Psoas muscle (tissue), 8 donors: Measurements from ENCODE around the gene DNAH8. TPM values are rescaled to one million over a fixed set of nuclear protein-coding genes. Genes with fewer than 3 reads are reported as not detected.

Experiments used
- ATAC-seq, 4 donors: fragments of 200-7000 bp; cut with Tn5 transposase; one replicate each; pipeline ENCODE4 v1.9.1; 2020; ENCODE audit warnings: moderate library complexity in 3 of 4, mild to moderate bottlenecking in 2 of 4
- DNase-seq, 2 donors: peaks; one replicate each; pipeline ENCODE4 v3.0.0-alpha.2; 2020
- H3K27ac ChIP-seq: fragments of 200-600 bp; one replicate; pipeline ENCODE4 v1.8.0; 2022
- H3K27me3 ChIP-seq, 3 donors: fragments of 200-600 bp in 1 of 3; one replicate each; pipeline versions ENCODE4 v1.6.1 to v1.8.0; 2013 to 2022; ENCODE audit warnings: low read length in 2 of 3, mild to moderate bottlenecking in 2 of 3, moderate library complexity in 1 of 3; ENCODE audit not compliant: insufficient read depth in 3 of 3
- H3K36me3 ChIP-seq, 2 donors: fragments of 200-600 bp in 1 of 2; one replicate each; pipeline versions ENCODE4 v1.6.1 to v1.8.0; 2013 to 2022; ENCODE audit warnings: low read depth in 1 of 2, mild to moderate bottlenecking in 1 of 2, moderate library complexity in 1 of 2; ENCODE audit not compliant: insufficient read depth in 1 of 2
- H3K4me1 ChIP-seq: fragments of 200-600 bp; one replicate; pipeline ENCODE4 v1.8.0; 2022
- H3K4me3 ChIP-seq: fragments of 200-600 bp; one replicate; pipeline ENCODE4 v1.8.0; 2022; ENCODE audit warnings: mild to moderate bottlenecking
- H3K9me3 ChIP-seq: fragments of 200-600 bp; one replicate; pipeline ENCODE4 v1.8.0; 2022
- WGBS, 3 donors: extraction: QIAGEN DNeasy Blood & Tissue Kit; methylation state at CpG; one replicate each; pipeline versions ENCODE4 v1.1.6 to v1.1.7; 2013; 5-methylcytosine and 5-hydroxymethylcytosine counted together
- intact Hi-C, 2 donors: fragments of 100-400 bp; cut with DNase I; formaldehyde crosslinking; loops; one replicate each; pipeline versions ENCODE4 v1.11.0 to v1.14.2; 2022
- polyA plus RNA-seq, 3 donors: library from polyadenylated mRNA; stranded (reverse); fragments of 200-250 nt; gene quantifications; one replicate each; pipeline ENCODE4 v1.2.3, GENCODE V29; 2013
- total RNA-seq, 4 donors: library from RNA; stranded (reverse); fragmentation: NEBNext Ultra II Directional in 2 of 4; extraction: Animal tissue kit (Norgen Biotek cat#: 25700) in 2 of 4; gene quantifications; one replicate each; pipeline versions ENCODE4 v1.2.1 to v1.2.4, GENCODE V29; 2021 to 2023
- TF ChIP-seq, protein P1 (sequence below): fragments of 200-600 bp; IDR thresholded peaks from one replicate; pipeline ENCODE4 v1.8.0; 2022; ENCODE audit warnings: antibody characterized with exemption
- donor health status: healthy with polysubstance abuse.
- donor health status: DM: no; HTN: no; CAD: no; lungs with moderate emphysema.
- donor health status: Bipolar disorder and iron deficiency.
- donor health status: healthy.
- donor health status: DM: yes; HTN: yes; CAD: no.
- donor health status: DM: no; HTN: no; CAD: no.
- donor health status: DM: no; HTN: no; CAD: no.
- donor health status: DM: yes; HTN: yes; CAD: no.

Gene DNAH8
- total and polyA plus RNA-seq, 7 donors = 0.02 TPM; not detected in 6

DNA sequence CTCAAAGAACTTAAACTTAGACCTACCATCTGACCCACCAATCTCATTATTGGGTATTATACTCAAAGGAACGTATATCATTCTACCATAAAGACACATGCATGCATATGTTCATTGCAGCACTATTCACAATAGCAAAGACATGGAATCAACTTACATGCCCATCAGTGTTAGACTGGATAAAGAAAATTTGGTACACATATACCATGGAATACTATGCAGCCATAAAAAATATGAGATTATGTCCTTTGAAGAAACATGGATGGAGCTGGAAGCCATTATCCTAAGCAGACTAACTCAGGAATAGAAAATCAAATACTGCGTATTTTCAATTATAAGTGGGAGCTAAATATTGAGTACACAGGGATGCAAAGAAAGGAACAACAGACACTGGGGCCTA, 167.0 kb downstream of the DNAH8 start:
- TF ChIP-seq, protein P1, sequence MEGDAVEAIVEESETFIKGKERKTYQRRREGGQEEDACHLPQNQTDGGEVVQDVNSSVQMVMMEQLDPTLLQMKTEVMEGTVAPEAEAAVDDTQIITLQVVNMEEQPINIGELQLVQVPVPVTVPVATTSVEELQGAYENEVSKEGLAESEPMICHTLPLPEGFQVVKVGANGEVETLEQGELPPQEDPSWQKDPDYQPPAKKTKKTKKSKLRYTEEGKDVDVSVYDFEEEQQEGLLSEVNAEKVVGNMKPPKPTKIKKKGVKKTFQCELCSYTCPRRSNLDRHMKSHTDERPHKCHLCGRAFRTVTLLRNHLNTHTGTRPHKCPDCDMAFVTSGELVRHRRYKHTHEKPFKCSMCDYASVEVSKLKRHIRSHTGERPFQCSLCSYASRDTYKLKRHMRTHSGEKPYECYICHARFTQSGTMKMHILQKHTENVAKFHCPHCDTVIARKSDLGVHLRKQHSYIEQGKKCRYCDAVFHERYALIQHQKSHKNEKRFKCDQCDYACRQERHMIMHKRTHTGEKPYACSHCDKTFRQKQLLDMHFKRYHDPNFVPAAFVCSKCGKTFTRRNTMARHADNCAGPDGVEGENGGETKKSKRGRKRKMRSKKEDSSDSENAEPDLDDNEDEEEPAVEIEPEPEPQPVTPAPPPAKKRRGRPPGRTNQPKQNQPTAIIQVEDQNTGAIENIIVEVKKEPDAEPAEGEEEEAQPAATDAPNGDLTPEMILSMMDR = no peak
- Histone ChIP-seq H3K9me3 (no peaks in the 10 kb centered on the region), H3K4me1 (no peaks in the 10 kb centered on the region), H3K4me3 (no peak overlapping the region), H3K27me3 (peaks cover 0 to 8% (median 1%) of the 10 kb centered on the region in 3 donors), H3K36me3 (no peaks in the 10 kb centered on the region), H3K27ac (no peak overlapping the region)
- intact Hi-C loops = no loop called here
- ATAC-seq (no peak), DNase-seq (no peak)
- WGBS, 3 donors = 90 to 99% (median 93%) methylated on average over 2 of the region's 2 CpGs

GRCh38 chr6:38897507-38897906, 182.4 kb downstream of the DNAH8 start:
- Histone ChIP-seq H3K4me1 (no peaks in the 10 kb centered on the region), H3K27ac (no peak overlapping the region), H3K36me3 (no peaks in the 10 kb centered on the region), H3K4me3 (no peak overlapping the region), H3K27me3 (peaks cover 0 to 7% (median 0%) of the 10 kb centered on the region in 3 donors), H3K9me3 (no peaks in the 10 kb centered on the region)
- ATAC-seq (no peak), DNase-seq (no peak)
- TF ChIP-seq, protein P1 = no peak
- intact Hi-C loops = no loop called here
- WGBS, 3 donors = 76 to 83% (median 82%) methylated on average over 6 of the region's 6 CpGs

GRCh38 chr6:38901802-38902522, 186.9 kb downstream of the DNAH8 start:
- WGBS, 3 donors = 73 to 93% (median 78%) methylated on average over 3 of the region's 3 CpGs
- Histone ChIP-seq H3K27ac (no peak overlapping the region), H3K9me3 (no peaks in the 10 kb centered on the region), H3K27me3 (peaks cover 0 to 12% (median 0%) of the 10 kb centered on the region in 3 donors), H3K4me3 (no peak overlapping the region), H3K4me1 (no peaks in the 10 kb centered on the region), H3K36me3 (no peaks in the 10 kb centered on the region)
- TF ChIP-seq, protein P1 = no peak
- intact Hi-C loops = no loop called here
- DNase-seq (no peak), ATAC-seq (no peak)

- Histone ChIP-seq H3K36me3 (no peaks in the 10 kb centered on the region), H3K4me1 (no peaks in the 10 kb centered on the region), H3K27me3 (peaks cover 0 to 12% (median 0%) of the 10 kb centered on the region in 3 donors), H3K27ac (no peak overlapping the region), H3K9me3 (no peaks in the 10 kb centered on the region), H3K4me3 (no peak overlapping the region)
- ATAC-seq = no peak
- 85 to 92% (median 91%) methylated on average over 4 of the region's 4 CpGs for WGBS, 3 donors
- no peak for DNase-seq
- TF ChIP-seq, protein P1 = no peak
- intact Hi-C loops = no loop called here
These were observed 191.5 kb downstream of the DNAH8 start for GRCh38 chr6:38906582-38906981.

DNA sequence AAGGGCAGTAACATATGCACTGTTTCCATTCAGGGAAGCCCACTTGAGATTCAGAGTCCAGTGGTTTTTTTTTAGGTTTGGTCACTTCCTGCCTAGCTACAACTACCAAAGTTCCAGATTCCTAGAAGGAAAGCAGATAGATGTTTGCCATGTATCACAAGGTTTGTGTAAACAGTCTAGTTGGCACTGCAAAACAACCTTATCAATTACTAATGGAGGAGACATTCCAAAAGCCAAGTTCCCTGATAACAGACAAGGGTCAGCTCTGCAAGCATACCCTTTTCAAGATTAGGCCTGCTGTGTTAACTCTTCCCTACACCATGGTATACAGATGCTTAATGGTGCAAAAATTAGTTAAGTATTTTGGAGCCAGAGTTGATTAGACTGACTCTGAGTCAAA, 192.2 kb downstream of the DNAH8 start:
- TF ChIP-seq, protein P1 = no peak

More for the DNA sequence above, 192.2 kb downstream of the DNAH8 start:
- peaks cover 0 to 12% (median 0%) of the 10 kb centered on the region in 3 donors for H3K27me3 ChIP-seq
- no peaks in the 10 kb centered on the region for H3K36me3 ChIP-seq
- no peaks in the 10 kb centered on the region for H3K4me1 ChIP-seq
- ATAC-seq = no peak
- no peak for DNase-seq
- H3K4me3 ChIP-seq = no peak overlapping the region
- H3K9me3 ChIP-seq = no peaks in the 10 kb centered on the region
- intact Hi-C loops = no loop called here
- H3K27ac ChIP-seq = no peak overlapping the region
